Caco-2 (cell line): ENCODE results near the gene ELMO1. TPM values are rescaled to one million over a fixed set of nuclear protein-coding genes. Genes with fewer than 3 reads are reported as not detected.

Source experiments
- BruUV-seq: library from RNA; stranded (reverse); fragments of 400-500 nt; replicated peaks from 2 replicates; lab custom pipeline; 2021; lab: Mats Ljungman, UMichigan
- CTCF ChIA-PET: fragments of 300-600 bp; sonication (Branson Sonifier 250); formaldehyde crosslinking; loops from one replicate; lab custom pipeline; 2022; ENCODE audit warnings: antibody characterized with exemption; lab: Charles Lee
- POLR2A ChIA-PET: fragments of 300-600 bp; sonication (Branson Sonifier 250); formaldehyde crosslinking; loops from one replicate; lab custom pipeline; 2022; ENCODE audit warnings: antibody characterized with exemption; lab: Charles Lee
- DNase-seq, 2 experiments: peaks; one replicate each; pipeline versions ENCODE4 v3.0.0 to v3.0.0-alpha.2; 2020 to 2022
- H3K27me3 ChIP-seq: replicated peaks from 2 replicates; pipeline ENCODE4 v1.6.0; 2011; ENCODE audit warnings: low read length; ENCODE audit not compliant: control insufficient read depth, insufficient read depth
- H3K36me3 ChIP-seq: 2 replicates; pipeline ENCODE4 v1.5.1; 2011; ENCODE audit warnings: low read length; ENCODE audit not compliant: control insufficient read depth, insufficient read depth
- H3K4me1 ChIP-seq: fragments of 250-450 bp; sonication (Bioruptor Pico); 2 replicates; pipeline ENCODE4 v1.5.1; 2020; ENCODE audit warnings: mild to moderate bottlenecking
- H3K4me3 ChIP-seq: 2 replicates; pipeline ENCODE4 v1.5.1; 2011; ENCODE audit warnings: low read depth, mild to moderate bottlenecking, control low read depth, low read length
- H3K9me3 ChIP-seq: fragments of 250-450 bp; sonication (Bioruptor Pico); 2 replicates; pipeline ENCODE4 v1.5.1; 2020; ENCODE audit warnings: mild to moderate bottlenecking, moderate library complexity
- H3K27ac Mint-ChIP-seq: one replicate; pipeline ENCODE4 v1.8.0; 2022; ENCODE audit warnings: mixed read lengths; ENCODE audit not compliant: unreplicated experiment
- H3K27me3 Mint-ChIP-seq: one replicate; pipeline ENCODE4 v1.8.0; 2022; ENCODE audit warnings: mixed read lengths; ENCODE audit not compliant: insufficient read depth, unreplicated experiment
- H3K36me3 Mint-ChIP-seq: one replicate; pipeline ENCODE4 v1.8.0; 2022; ENCODE audit warnings: mild to moderate bottlenecking, mixed read lengths; ENCODE audit not compliant: insufficient read depth, unreplicated experiment
- H3K4me1 Mint-ChIP-seq: one replicate; pipeline ENCODE4 v1.8.0; 2022; ENCODE audit warnings: low read depth, mixed read lengths; ENCODE audit not compliant: unreplicated experiment
- H3K4me3 Mint-ChIP-seq: one replicate; pipeline ENCODE4 v1.8.0; 2022; ENCODE audit warnings: mild to moderate bottlenecking, moderate library complexity, mixed read lengths; ENCODE audit not compliant: unreplicated experiment
- H3K9me3 Mint-ChIP-seq: one replicate; pipeline ENCODE4 v1.8.0; 2022; ENCODE audit warnings: mixed read lengths; ENCODE audit not compliant: unreplicated experiment
- CTCF ChIP-seq, 2 experiments: fragments of 200-600 bp in 1 of 2; IDR thresholded peaks; 1 replicate in 1 of 2; 2 replicates in 1 of 2; pipeline versions ENCODE4 v1.5.1 to v1.8.0; 2011 to 2022; ENCODE audit warnings: antibody characterized with exemption in 1 of 2, control low read depth in 1 of 2, inconsistent platforms in 1 of 2, low read depth in 1 of 2, low read length in 1 of 2, mild to moderate bottlenecking in 1 of 2, moderate library complexity in 1 of 2; ENCODE audit not compliant: insufficient read depth in 1 of 2, severe bottlenecking in 1 of 2, unreplicated experiment in 1 of 2
- intact Hi-C: fragments of 100-400 bp; cut with micrococcal nuclease; formaldehyde crosslinking; loops from one replicate; pipeline ENCODE4 v1.10.0; 2022; ENCODE audit not compliant: unreplicated experiment
- total RNA-seq: library from RNA; stranded (reverse); gene quantifications from 2 replicates; pipeline ENCODE4 v1.2.3, GENCODE V29; 2022

The ELMO1 gene
- total RNA-seq, 1 experiment from 2014 or later = 0.14 TPM

GRCh38 chr7:37431413-37431812, 17.3 kb downstream of the ELMO1 start:
- Histone ChIP-seq H3K4me3 (no peak overlapping the region), H3K27me3 (no peaks in the 10 kb centered on the region), H3K36me3 (no peaks in the 10 kb centered on the region), H3K4me1 (no peaks in the 10 kb centered on the region), H3K9me3 (no peaks in the 10 kb centered on the region)
- BruUV-seq = no TSS peak
- ChIA-PET CTCF (no interaction called here), POLR2A (no interaction called here)
- no peak for TF ChIP-seq CTCF (IDR thresholded peaks at IDR 0.05; ENCODE audit: insufficient read depth in 1 of 2, low read depth in 1 of 2, low read length in 1 of 2, severe bottlenecking in 1 of 2, unreplicated experiment in 1 of 2)
- Mint-ChIP-seq H3K27me3 (peaks cover 14% of the 10 kb centered on the region), H3K9me3 (no peaks in the 10 kb centered on the region), H3K27ac (no peak overlapping the region), H3K4me3 (no peak overlapping the region), H3K36me3 (no peaks in the 10 kb centered on the region), H3K4me1 (no peaks in the 10 kb centered on the region)
- intact Hi-C loops = no loop called here
- DNase-seq = no peak

- no peaks in the 10 kb centered on the region for H3K27me3 ChIP-seq
- no peaks in the 10 kb centered on the region for H3K4me1 ChIP-seq
- no TSS peak for BruUV-seq
- TF ChIP-seq CTCF (IDR thresholded peaks at IDR 0.05; ENCODE audit: insufficient read depth in 1 of 2, low read depth in 1 of 2, low read length in 1 of 2, severe bottlenecking in 1 of 2, unreplicated experiment in 1 of 2) = no peak
- H3K9me3 Mint-ChIP-seq = no peaks in the 10 kb centered on the region
- no peak overlapping the region for H3K4me3 Mint-ChIP-seq
- H3K27ac Mint-ChIP-seq = no peak overlapping the region
- H3K9me3 ChIP-seq = no peaks in the 10 kb centered on the region
- H3K36me3 ChIP-seq = no peaks in the 10 kb centered on the region
- ChIA-PET CTCF (no interaction called here), POLR2A (no interaction called here)
- H3K27me3 Mint-ChIP-seq = peaks cover 12% of the 10 kb centered on the region
- no peak for DNase-seq
- H3K4me3 ChIP-seq = no peak overlapping the region
- intact Hi-C loops = no loop called here
- H3K4me1 Mint-ChIP-seq = no peaks in the 10 kb centered on the region
- no peaks in the 10 kb centered on the region for H3K36me3 Mint-ChIP-seq
These were observed 18.0 kb downstream of the ELMO1 start for GRCh38 chr7:37430640-37431039.

- Histone ChIP-seq H3K36me3 (no peaks in the 10 kb centered on the region), H3K9me3 (no peaks in the 10 kb centered on the region), H3K4me3 (no peak overlapping the region), H3K27me3 (no peaks in the 10 kb centered on the region), H3K4me1 (no peaks in the 10 kb centered on the region)
- no peak for TF ChIP-seq CTCF (IDR thresholded peaks at IDR 0.05; ENCODE audit: insufficient read depth in 1 of 2, low read depth in 1 of 2, low read length in 1 of 2, severe bottlenecking in 1 of 2, unreplicated experiment in 1 of 2)
- Mint-ChIP-seq H3K36me3 (no peaks in the 10 kb centered on the region), H3K9me3 (no peaks in the 10 kb centered on the region), H3K27me3 (peaks cover 11% of the 10 kb centered on the region), H3K4me1 (no peaks in the 10 kb centered on the region), H3K4me3 (no peak overlapping the region), H3K27ac (no peak overlapping the region)
- ChIA-PET CTCF (no interaction called here), POLR2A (no interaction called here)
- no peak for DNase-seq
- no TSS peak for BruUV-seq
- intact Hi-C loops = no loop called here
These were observed 18.5 kb downstream of the ELMO1 start for GRCh38 chr7:37430171-37430570.
